Measurements from ENCODE around the gene UNC13D. TPM values are rescaled to one million over a fixed set of nuclear protein-coding genes. Genes with fewer than 3 reads are reported as not detected.

The UNC13D gene
- total and polyA plus RNA-seq, 9 of the 15 experiments (the other 6 are each of a cell fraction or from before 2014, with no cell fraction given) = 0.86 to 244 (median 69.2) TPM

DNA sequence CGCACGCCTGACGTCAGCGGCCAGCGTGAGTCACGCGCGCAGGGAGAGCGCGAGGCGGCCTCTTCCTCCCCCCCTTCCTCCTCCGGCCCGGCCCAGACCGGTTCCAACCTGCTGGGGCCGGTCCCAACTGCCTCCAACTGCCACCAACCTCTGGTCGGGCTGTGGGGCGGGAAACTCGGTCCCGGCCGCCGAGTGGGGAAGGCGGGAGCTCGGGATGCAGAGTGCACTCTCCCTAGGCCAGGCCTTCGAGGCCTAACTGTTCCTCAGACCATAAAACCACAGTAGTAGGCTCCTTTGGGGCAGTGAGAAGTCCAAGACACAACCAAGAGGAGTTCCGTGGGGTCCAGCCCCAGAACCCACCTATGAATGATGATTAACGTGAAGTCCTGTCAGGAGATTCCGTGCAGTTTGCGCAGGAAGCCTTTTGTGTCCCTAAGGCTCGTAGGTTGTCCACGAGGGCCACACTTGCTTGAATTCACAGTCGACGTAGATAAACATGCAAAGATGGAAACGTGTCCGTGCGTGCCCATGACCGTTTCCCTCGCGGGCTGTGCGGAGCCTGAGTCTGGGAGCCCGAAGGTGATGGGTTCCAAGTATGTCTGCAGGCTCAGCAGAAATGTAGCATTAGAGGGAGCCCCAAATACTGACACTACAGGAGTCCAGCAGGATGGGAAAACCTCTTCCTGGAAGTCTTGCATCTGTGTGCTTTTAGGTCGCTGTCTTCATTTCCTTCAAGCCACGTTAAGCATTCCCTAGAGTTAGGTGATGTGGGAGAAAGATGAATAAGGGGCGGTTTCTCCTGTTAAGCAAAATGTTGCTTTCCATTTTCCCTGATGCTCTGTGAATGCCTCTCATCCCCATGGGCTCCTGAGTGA, 59.0 kb downstream of the UNC13D start (continued):
- TF ChIP-seq MBD2 (IDR thresholded peaks at IDR 0.05; ENCODE audit: borderline replicate concordance, low read depth) (no peak), ZNF764 (CRISPR knock-in tag; IDR thresholded peaks at IDR 0.05; ENCODE audit: low read depth) (peak; percentile 39; the same call in 1 of the 2 replicates), ZNF143 (CRISPR knock-in tag; IDR thresholded peaks at IDR 0.05) (no peak), PCBP2 (IDR thresholded peaks at IDR 0.05; ENCODE audit: low read depth, low read length, poor library complexity, severe bottlenecking) (no peak), EWSR1 (IDR thresholded peaks at IDR 0.05; ENCODE audit: borderline replicate concordance, low read depth, partially characterized antibody) (no peak), TCF7 (IDR thresholded peaks at IDR 0.05; ENCODE audit: borderline replicate concordance) (no peak), ZFP1 (CRISPR knock-in tag; IDR thresholded peaks at IDR 0.05) (0 out of 2 replicates have a peak, but pooled peaks have one; percentile 21), YBX1 (IDR thresholded peaks at IDR 0.05) (no peak), SIN3B (IDR thresholded peaks at IDR 0.05; ENCODE audit: low read depth) (no peak)
- TF ChIP-seq, protein P1, sequence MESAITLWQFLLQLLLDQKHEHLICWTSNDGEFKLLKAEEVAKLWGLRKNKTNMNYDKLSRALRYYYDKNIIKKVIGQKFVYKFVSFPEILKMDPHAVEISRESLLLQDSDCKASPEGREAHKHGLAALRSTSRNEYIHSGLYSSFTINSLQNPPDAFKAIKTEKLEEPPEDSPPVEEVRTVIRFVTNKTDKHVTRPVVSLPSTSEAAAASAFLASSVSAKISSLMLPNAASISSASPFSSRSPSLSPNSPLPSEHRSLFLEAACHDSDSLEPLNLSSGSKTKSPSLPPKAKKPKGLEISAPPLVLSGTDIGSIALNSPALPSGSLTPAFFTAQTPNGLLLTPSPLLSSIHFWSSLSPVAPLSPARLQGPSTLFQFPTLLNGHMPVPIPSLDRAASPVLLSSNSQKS (CRISPR knock-in tag; IDR thresholded peaks at IDR 0.05) = no peak
- TF ChIP-seq, protein P2, sequence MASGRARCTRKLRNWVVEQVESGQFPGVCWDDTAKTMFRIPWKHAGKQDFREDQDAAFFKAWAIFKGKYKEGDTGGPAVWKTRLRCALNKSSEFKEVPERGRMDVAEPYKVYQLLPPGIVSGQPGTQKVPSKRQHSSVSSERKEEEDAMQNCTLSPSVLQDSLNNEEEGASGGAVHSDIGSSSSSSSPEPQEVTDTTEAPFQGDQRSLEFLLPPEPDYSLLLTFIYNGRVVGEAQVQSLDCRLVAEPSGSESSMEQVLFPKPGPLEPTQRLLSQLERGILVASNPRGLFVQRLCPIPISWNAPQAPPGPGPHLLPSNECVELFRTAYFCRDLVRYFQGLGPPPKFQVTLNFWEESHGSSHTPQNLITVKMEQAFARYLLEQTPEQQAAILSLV (tag; IDR thresholded peaks at IDR 0.05) = no peak; the same call in 1 of the 2 replicates
- TF ChIP-seq, protein P3, sequence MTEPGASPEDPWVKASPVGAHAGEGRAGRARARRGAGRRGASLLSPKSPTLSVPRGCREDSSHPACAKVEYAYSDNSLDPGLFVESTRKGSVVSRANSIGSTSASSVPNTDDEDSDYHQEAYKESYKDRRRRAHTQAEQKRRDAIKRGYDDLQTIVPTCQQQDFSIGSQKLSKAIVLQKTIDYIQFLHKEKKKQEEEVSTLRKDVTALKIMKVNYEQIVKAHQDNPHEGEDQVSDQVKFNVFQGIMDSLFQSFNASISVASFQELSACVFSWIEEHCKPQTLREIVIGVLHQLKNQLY (CRISPR knock-in tag; conservative IDR thresholded peaks at IDR 0.05) = peak in 1 of 2 experiments; percentile 91; a peak in 2 of 4 replicates
- TF ChIP-seq, protein P4, sequence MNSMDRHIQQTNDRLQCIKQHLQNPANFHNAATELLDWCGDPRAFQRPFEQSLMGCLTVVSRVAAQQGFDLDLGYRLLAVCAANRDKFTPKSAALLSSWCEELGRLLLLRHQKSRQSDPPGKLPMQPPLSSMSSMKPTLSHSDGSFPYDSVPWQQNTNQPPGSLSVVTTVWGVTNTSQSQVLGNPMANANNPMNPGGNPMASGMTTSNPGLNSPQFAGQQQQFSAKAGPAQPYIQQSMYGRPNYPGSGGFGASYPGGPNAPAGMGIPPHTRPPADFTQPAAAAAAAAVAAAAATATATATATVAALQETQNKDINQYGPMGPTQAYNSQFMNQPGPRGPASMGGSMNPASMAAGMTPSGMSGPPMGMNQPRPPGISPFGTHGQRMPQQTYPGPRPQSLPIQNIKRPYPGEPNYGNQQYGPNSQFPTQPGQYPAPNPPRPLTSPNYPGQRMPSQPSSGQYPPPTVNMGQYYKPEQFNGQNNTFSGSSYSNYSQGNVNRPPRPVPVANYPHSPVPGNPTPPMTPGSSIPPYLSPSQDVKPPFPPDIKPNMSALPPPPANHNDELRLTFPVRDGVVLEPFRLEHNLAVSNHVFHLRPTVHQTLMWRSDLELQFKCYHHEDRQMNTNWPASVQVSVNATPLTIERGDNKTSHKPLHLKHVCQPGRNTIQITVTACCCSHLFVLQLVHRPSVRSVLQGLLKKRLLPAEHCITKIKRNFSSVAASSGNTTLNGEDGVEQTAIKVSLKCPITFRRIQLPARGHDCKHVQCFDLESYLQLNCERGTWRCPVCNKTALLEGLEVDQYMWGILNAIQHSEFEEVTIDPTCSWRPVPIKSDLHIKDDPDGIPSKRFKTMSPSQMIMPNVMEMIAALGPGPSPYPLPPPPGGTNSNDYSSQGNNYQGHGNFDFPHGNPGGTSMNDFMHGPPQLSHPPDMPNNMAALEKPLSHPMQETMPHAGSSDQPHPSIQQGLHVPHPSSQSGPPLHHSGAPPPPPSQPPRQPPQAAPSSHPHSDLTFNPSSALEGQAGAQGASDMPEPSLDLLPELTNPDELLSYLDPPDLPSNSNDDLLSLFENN (IDR thresholded peaks at IDR 0.05; ENCODE audit: low read depth in 2 of 2, low read length in 2 of 2) = peak in 1 of 2 experiments; percentile 76; a peak in 2 of 4 replicates
- TF ChIP-seq, protein P5, sequence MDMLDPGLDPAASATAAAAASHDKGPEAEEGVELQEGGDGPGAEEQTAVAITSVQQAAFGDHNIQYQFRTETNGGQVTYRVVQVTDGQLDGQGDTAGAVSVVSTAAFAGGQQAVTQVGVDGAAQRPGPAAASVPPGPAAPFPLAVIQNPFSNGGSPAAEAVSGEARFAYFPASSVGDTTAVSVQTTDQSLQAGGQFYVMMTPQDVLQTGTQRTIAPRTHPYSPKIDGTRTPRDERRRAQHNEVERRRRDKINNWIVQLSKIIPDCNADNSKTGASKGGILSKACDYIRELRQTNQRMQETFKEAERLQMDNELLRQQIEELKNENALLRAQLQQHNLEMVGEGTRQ (CRISPR knock-in tag; IDR thresholded peaks at IDR 0.05) = peak; percentile 60; the same call in 1 of the 2 replicates
- TF ChIP-seq, protein P6, sequence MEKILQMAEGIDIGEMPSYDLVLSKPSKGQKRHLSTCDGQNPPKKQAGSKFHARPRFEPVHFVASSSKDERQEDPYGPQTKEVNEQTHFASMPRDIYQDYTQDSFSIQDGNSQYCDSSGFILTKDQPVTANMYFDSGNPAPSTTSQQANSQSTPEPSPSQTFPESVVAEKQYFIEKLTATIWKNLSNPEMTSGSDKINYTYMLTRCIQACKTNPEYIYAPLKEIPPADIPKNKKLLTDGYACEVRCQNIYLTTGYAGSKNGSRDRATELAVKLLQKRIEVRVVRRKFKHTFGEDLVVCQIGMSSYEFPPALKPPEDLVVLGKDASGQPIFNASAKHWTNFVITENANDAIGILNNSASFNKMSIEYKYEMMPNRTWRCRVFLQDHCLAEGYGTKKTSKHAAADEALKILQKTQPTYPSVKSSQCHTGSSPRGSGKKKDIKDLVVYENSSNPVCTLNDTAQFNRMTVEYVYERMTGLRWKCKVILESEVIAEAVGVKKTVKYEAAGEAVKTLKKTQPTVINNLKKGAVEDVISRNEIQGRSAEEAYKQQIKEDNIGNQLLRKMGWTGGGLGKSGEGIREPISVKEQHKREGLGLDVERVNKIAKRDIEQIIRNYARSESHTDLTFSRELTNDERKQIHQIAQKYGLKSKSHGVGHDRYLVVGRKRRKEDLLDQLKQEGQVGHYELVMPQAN (IDR thresholded peaks at IDR 0.05; ENCODE audit: borderline replicate concordance) = no peak
